Measurements from ENCODE around the gene LRRC17.

- TF ChIP-seq CTCF (IDR thresholded peaks at IDR 0.05), result no peak
- no peak for TF ChIP-seq EZH2 (IDR thresholded peaks at IDR 0.05; ENCODE audit: borderline replicate concordance, insufficient read depth, low read depth, low read length, poor library complexity, severe bottlenecking)
Measured at GRCh38 chr7:102951839-102952238, 39.0 kb downstream of the LRRC17 start.
